Ovary (tissue), 9 donors: ENCODE measurements around the gene NLGN1. TPM values are rescaled to one million over a fixed set of nuclear protein-coding genes. Genes with fewer than 3 reads are reported as not detected.

Experiments used
- DNase-seq, 5 donors: peaks; one replicate each; pipeline ENCODE4 v3.0.0-alpha.2; 2019 to 2020
- H3K27ac ChIP-seq, 2 donors: fragments of 200-600 bp; one replicate each; pipeline versions ENCODE4 v1.5.1 to v1.8.0; 2019 to 2022
- H3K27me3 ChIP-seq: fragments of 200-600 bp; one replicate; pipeline ENCODE4 v1.8.0; 2022
- H3K36me3 ChIP-seq: fragments of 200-600 bp; sonication (generic); one replicate; pipeline ENCODE4 v1.5.1; 2019
- H3K4me1 ChIP-seq: one replicate; pipeline ENCODE4 v1.8.1; 2013; ENCODE audit warnings: mild to moderate bottlenecking, moderate library complexity; ENCODE audit not compliant: insufficient read depth
- H3K4me3 ChIP-seq: fragments of 200-600 bp; sonication (generic); one replicate; pipeline ENCODE4 v1.5.1; 2017
- H3K9me3 ChIP-seq, 2 donors: fragments of 200-600 bp in 1 of 2; sonication (generic) in 1 of 2; one replicate each; pipeline versions ENCODE4 v1.5.1 to v1.8.1; 2013 to 2019; ENCODE audit warnings: mild to moderate bottlenecking in 1 of 2, moderate library complexity in 1 of 2
- CTCF ChIP-seq, 3 donors: fragments of 450-650 bp in 2 of 3; fragments of 200-600 bp in 1 of 3; IDR thresholded peaks; one replicate each; pipeline versions ENCODE4 v1.5.1 to v1.8.0; 2016 to 2022; ENCODE audit warnings: antibody characterized with exemption in 3 of 3, mild to moderate bottlenecking in 1 of 3
- EP300 ChIP-seq: sonication (generic); formaldehyde crosslinking; IDR thresholded peaks from one replicate; pipeline ENCODE4 v1.6.1; 2017; ENCODE audit warnings: antibody characterized with exemption
- POLR2A ChIP-seq: fragments of 450-650 bp; IDR thresholded peaks from one replicate; pipeline ENCODE4 v1.6.1; 2017; ENCODE audit warnings: antibody characterized with exemption, mild to moderate bottlenecking, moderate library complexity
- WGBS, 3 donors: extraction: QIAGEN DNeasy Blood & Tissue Kit in 1 of 3; methylation state at CpG; one replicate each; pipeline versions ENCODE4 v1.1.5 to v1.1.7; 2013 to 2017; 5-methylcytosine and 5-hydroxymethylcytosine counted together
- intact Hi-C, 4 donors: fragments of 100-400 bp; cut with DNase I; formaldehyde crosslinking; loops; one replicate each; pipeline versions ENCODE4 v1.11.0 to v1.15.1; 2022 to 2023
- polyA plus RNA-seq, 2 donors: library from polyadenylated mRNA; stranded (reverse); fragments of 200-250 nt in 1 of 2; fragments of 350-450 nt in 1 of 2; fragmentation: Illumina TruSeq in 1 of 2; extraction: RNeasy Lipid Tissue Mini Kit (QIAGEN cat#74804) in 1 of 2; gene quantifications; one replicate each; pipeline ENCODE4 v1.2.3, GENCODE V29; 2013 to 2014
- total RNA-seq, 7 donors: library from RNA; depleted of rRNA in 2 of 7; stranded (reverse); fragments of >200 nt in 2 of 7; fragmentation: NEBNext Ultra II Directional in 3 of 7; extraction: Animal tissue kit (Norgen Biotek cat#: 25700) in 3 of 7; gene quantifications; one replicate each; pipeline versions ENCODE4 v1.1.0 to v1.2.4, GENCODE V29; 2016 to 2023
- donor health status: DM: no; HTN: no; CAD: no; lungs with moderate emphysema.
- donor health status: DM: no; HTN: no; CAD: no.
- donor health status: Bipolar disorder and iron deficiency.
- donor health status: DM: yes; HTN: yes; CAD: no.
- donor health status: DM: no; HTN: no; CAD: no.
- donor health status: DM: yes; HTN: yes; CAD: no.

The NLGN1 gene
- total and polyA plus RNA-seq, 9 donors: 1.2 to 7.7 (median 4.6) TPM

DNA sequence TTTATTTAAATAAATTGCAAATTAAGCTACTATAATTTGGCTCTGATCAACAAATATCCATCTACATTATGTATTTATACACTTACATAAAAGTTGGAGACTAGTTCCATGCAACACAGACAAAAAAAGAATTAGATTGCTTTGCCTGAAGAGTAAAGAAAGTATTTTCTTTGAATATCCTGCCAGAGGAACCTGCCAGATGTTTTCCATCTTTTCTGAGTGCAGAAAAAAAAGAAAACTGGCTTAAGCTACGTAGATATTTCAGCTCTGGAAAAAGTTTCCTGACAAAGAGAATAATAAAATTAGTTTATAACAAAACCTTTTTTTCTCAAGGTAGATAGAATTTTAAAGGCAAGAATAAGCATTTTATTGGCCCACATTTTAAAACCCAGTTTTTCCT, 854.1 kb downstream of the NLGN1 start:
- Histone ChIP-seq H3K36me3 (no peaks in the 10 kb centered on the region), H3K27ac (no peak overlapping the region), H3K27me3 (no peaks in the 10 kb centered on the region), H3K4me1 (peaks cover 8% of the 10 kb centered on the region), H3K4me3 (no peak overlapping the region), H3K9me3 (no peaks in the 10 kb centered on the region)
- WGBS, 3 donors: 4 to 6% (median 4%) methylated on average over 1 of the region's 1 CpG
- no peak for TF ChIP-seq CTCF (IDR thresholded peaks at IDR 0.05)
- no peak for TF ChIP-seq POLR2A
- no peak for TF ChIP-seq EP300
- intact Hi-C loops: no loop called here
- no peak for DNase-seq

- DNase-seq: no peak
- Histone ChIP-seq H3K27me3 (no peaks in the 10 kb centered on the region), H3K4me3 (no peak overlapping the region), H3K9me3 (no peaks in the 10 kb centered on the region), H3K27ac (no peak overlapping the region), H3K36me3 (no peaks in the 10 kb centered on the region), H3K4me1 (peaks cover 8% of the 10 kb centered on the region)
- intact Hi-C loops: no loop called here
- WGBS, 3 donors: 43 to 59% (median 45%) methylated on average over 3 of the region's 3 CpGs
- TF ChIP-seq POLR2A (no peak), CTCF (IDR thresholded peaks at IDR 0.05) (no peak), EP300 (no peak)
Measured at GRCh38 chr3:174253196-174253823, 855.8 kb downstream of the NLGN1 start.

DNA sequence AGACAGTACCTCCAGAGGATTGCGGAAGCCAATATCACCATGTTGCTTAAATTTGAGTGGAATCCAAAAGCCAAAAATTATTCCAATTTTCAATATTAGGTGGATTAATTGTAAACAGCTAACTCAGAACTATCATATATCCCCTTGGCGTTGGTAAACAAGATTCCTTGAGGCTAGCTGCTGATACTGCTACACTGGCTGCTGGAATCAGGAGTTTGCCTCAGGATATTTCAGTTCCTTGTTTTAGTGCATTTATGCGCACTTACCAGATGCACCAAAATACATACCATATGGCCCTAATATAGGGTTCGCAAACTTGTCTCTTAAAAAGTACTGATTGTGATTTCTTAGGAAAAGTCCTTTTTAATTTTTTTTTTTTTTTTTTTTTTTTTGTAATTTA, 856.4 kb downstream of the NLGN1 start:
- Histone ChIP-seq H3K4me3 (no peak overlapping the region), H3K36me3 (no peaks in the 10 kb centered on the region), H3K27me3 (no peaks in the 10 kb centered on the region), H3K4me1 (peaks cover 8% of the 10 kb centered on the region), H3K9me3 (no peaks in the 10 kb centered on the region), H3K27ac (no peak overlapping the region)
- DNase-seq: no peak
- WGBS, 3 donors: 93 to 96% (median 94%) methylated on average over 4 of the region's 4 CpGs
- intact Hi-C loops: no loop called here
- TF ChIP-seq EP300: no peak
- TF ChIP-seq CTCF (IDR thresholded peaks at IDR 0.05): no peak
- TF ChIP-seq POLR2A: no peak

DNA sequence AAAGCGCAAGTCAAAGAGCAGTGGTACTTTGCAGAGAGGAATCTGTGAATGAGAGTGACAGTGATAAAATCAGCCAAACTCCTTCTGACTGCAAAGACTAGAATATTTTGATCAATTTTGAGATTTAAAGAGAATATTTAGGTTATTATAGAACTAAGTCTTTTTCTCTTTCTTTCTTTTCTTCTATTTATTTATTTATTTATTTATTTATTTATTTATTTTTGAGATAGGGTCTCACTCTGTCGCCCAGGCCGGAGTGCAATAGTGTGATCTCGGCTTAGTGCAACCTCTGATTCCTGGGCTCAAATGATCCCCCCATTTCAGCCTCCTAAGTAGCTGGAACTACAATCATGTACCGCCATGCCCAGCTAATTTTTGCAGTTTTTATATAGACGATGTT, 857.9 kb downstream of the NLGN1 start:
- H3K4me1 ChIP-seq: peaks cover 8% of the 10 kb centered on the region
- no peak for DNase-seq
- TF ChIP-seq CTCF (IDR thresholded peaks at IDR 0.05): no peak
- no peak for TF ChIP-seq EP300
- TF ChIP-seq POLR2A: no peak
- 91 to 97% (median 97%) methylated on average over 6 of the region's 6 CpGs for WGBS, 3 donors
- intact Hi-C loops: no loop called here
- no peak overlapping the region for H3K4me3 ChIP-seq
- H3K36me3 ChIP-seq: no peaks in the 10 kb centered on the region
- no peak overlapping the region for H3K27ac ChIP-seq
- H3K27me3 ChIP-seq: no peaks in the 10 kb centered on the region
- H3K9me3 ChIP-seq: no peaks in the 10 kb centered on the region
